HG03025 (cell line): ENCODE measurements around the gene SPIB.

Experiments
- ATAC-seq: cut with Tn5 transposase; IDR thresholded peaks from one replicate; pipeline ENCODE4 v1.9.1; 2021; ENCODE audit warnings: mild to moderate bottlenecking, moderate library complexity; ENCODE audit not compliant: unreplicated experiment, low FRiP score

Gene SPIB

DNA sequence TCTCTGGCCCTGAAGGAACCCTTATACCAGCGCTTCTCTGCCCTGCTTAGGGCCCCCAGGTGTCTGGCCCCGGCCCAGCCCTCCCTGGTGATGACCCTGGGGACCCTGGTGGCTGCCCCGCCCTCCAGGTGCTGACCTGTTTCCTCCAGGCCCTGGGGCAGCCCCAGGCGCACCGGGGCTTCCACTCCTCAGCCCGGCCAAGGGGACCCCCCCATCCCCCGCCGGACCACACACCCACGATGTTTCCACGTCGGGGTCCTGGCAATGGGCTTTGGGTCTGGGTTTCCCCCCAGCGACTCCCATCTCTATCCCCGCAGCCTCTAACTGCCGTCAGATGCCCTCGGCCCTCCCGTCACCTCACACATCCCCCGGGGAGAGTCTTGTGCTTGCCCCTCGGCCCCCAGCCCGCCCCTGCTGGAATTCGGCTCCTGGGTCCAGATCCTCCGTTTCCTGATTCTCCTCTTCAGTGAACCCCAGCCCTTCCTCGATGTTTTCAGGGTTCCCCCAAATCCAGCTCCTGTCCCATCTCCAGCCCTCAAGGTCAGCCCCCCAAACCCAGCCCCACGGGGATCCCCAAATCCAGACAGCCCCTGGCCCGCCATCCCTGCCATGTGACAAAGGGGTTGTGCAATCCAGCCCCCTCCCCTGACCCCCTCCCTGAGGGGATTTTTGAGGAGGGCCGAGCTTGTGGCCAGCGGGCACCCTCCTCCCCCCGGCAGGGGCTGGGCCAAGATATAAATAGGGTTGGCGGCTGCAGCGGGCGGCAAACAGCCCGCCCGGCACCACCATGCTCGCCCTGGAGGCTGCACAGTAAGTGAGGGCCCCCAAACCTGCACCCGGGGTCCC is at the start of gene SPIB:
Gene SPIB, plus strand, starts transcription at position 763 of the 846 bp plus-strand sequence. Its CDS starts 25 bp downstream, at position 788.
- ATAC-seq: no peak

DNA sequence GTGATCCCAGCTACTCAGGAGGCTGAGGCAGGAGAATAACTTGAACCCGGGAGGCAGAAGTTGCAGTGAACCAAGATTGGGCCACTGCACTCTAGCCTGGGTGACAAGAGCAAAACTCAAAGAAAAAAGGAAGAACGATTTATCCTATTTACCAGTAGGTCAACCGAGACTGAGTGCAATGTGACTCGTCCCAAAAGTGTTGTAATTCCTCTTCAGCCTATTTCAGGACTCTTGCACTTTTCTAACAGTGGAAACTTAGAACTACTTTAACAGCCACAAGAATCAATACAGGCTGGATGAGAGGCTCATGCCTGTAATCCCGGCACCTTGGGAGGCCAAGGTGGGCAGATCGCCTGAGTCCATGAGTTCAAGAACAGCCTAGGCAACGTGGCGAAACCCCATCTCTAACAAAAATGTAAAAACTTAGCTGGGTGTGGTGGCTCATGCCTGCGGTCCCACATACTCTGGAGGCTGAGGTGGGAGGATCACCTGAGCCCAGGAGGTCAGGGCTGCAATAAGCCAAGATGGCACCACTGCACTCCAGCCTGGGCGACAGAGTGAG is 46.7 kb upstream of the SPIB start:
- no peak for ATAC-seq

GRCh38 chr19:50376166-50377050 is 42.3 kb upstream of the SPIB start, which contains the start of gene NR1H2:
Gene NR1H2, plus strand, starts transcription at chr19:50376457. Its CDS starts 1,149 bp downstream, at chr19:50377606.
- ATAC-seq: peak; percentile 78

GRCh38 chr19:50377051-50377461 is 41.7 kb upstream of the SPIB start:
- no peak for ATAC-seq

DNA sequence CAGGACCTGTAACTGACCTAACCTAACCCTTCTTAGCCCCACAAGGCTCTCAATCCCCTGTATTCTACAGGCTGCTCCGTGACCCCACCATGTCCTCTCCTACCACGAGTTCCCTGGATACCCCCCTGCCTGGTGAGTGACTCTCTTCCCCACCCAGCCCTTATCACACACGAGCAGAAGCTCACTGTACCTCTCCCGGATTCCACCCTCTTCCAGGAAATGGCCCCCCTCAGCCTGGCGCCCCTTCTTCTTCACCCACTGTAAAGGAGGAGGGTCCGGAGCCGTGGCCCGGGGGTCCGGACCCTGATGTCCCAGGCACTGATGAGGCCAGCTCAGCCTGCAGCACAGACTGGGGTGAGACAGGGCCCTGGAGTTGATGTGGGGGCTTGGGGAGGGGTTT is 41.2 kb upstream of the SPIB start:
- no peak for ATAC-seq

DNA sequence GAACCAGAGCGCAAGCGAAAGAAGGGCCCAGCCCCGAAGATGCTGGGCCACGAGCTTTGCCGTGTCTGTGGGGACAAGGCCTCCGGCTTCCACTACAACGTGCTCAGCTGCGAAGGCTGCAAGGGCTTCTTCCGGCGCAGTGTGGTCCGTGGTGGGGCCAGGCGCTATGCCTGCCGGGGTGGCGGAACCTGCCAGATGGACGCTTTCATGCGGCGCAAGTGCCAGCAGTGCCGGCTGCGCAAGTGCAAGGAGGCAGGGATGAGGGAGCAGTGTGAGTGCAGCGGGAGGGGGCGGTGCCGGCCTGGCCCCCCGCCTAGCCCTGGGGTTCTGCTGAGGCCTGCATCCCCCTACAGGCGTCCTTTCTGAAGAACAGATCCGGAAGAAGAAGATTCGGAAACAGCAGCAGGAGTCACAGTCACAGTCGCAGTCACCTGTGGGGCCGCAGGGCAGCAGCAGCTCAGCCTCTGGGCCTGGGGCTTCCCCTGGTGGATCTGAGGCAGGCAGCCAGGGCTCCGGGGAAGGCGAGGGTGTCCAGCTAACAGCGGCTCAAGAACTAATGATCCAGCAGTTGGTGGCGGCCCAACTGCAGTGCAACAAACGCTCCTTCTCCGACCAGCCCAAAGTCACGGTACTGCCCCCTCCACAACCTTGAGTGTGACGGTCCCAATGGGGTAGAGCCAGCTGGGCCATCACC is 40.4 kb upstream of the SPIB start:
- no peak for ATAC-seq

DNA sequence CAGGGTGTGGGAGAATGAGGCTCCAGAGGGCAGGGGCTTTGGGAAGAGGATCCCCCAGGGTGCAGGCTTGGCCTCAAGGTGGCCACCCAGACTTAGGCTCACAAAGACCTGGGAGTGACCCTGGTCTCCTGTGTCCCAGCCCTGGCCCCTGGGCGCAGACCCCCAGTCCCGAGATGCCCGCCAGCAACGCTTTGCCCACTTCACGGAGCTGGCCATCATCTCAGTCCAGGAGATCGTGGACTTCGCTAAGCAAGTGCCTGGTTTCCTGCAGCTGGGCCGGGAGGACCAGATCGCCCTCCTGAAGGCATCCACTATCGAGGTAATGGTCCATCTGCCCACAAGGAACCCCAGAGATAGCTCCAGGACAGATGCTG is 39.9 kb upstream of the SPIB start:
- ATAC-seq: no peak

DNA sequence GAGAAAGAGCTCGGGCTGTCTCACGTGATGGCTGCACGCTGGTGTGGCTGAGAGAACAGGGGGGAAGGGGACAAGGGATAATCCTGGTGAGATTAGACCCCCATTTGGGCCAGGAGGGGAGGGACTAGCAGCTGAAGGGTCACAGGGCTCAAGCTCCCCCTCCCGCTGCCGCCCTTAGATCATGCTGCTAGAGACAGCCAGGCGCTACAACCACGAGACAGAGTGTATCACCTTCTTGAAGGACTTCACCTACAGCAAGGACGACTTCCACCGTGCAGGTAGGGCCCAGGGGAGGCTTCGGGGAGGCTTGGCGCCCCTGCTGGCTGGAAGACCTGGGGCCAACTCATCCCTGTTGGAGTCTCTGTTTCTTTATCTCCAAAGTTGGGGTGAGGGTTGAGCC is 39.1 kb upstream of the SPIB start:
- ATAC-seq: no peak

DNA sequence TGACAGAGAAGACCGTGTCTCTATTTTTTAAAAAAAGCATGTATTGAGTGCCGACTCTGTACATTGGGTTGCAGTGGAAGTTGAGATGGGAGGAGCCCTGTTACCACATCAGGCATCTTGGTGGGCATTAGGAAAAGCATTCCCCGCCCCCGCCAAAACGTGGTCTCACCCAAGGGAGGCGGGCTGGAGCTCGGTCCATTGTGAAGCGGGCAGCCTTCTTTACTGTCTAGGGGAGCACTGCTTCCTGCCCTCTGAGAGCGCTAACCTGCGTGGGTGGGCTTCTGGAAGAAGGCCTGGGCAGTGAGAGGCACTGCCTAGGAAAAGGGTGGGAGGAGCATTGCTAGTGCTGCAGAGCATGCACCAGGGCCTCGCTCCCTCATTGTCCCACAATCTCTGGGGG is 38.6 kb upstream of the SPIB start:
- ATAC-seq: no peak

GRCh38 chr19:50380751-50381151 is 38.0 kb upstream of the SPIB start:
- ATAC-seq: no peak

DNA sequence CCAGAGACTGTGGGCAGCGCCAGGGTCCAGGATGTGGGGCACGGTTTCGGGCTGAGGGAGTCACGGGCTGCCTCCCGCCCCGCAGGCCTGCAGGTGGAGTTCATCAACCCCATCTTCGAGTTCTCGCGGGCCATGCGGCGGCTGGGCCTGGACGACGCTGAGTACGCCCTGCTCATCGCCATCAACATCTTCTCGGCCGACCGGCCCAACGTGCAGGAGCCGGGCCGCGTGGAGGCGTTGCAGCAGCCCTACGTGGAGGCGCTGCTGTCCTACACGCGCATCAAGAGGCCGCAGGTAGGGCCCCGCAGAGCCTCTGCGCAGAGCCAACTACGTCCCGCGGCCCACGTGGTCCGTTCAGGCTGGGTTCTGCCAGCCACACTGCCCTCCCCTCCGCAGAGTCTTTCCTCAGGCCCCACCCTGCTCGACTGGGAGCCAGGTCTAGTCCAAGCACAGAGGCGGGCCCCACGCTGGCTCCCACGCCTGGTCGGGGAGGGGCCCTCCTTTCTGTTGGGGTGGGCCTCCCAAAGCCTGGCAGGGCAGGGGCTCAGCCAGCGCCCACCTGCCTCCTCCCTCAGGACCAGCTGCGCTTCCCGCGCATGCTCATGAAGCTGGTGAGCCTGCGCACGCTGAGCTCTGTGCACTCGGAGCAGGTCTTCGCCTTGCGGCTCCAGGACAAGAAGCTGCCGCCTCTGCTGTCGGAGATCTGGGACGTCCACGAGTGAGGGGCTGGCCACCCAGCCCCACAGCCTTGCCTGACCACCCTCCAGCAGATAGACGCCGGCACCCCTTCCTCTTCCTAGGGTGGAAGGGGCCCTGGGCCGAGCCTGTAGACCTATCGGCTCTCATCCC is 36.6 kb upstream of the SPIB start:
- ATAC-seq: no peak

- ATAC-seq: no peak
These were observed 35.5 kb upstream of the SPIB start for GRCh38 chr19:50383001-50383851.

DNA sequence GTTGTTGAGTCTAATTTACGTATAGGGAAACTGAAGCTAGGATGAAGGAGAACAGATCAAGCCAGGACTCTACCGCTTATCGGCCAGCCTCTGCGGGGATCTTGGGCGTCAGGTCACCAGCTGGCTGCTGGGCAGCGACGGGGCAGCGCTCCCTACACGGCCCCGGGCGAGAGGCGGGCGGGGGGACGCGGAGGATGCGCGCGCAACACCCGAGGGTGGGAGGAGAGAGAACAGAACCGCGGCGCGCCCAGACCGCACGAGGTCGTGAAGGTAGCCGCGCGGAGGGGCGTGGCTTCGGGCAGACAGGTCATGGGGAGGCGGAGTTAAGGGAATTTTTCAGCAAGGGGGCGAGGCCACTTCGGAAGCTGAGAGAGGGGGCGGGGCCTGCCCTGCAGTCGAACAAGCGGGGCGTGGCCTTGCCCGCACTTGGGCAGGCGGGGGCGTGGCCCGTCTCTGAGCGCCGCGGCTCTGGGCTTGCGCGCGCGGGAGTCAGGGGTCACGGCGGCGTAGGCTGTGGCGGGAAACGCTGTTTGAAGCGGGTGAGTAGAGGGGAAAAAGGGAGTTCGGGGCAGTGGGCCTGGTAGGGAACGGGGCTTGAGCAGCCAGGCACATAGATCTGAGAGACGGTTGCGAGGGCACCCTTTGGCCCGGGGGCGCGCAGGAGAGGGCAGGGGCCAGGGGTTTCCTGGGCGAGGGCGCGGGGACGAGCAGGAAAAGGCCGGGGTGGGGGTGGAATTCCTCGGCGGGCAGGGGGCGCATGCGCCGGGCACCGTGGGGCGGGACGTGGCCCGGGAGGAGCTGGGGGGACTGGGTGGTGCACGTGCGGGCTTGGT is 34.7 kb upstream of the SPIB start, which contains the start of gene POLD1:
Gene POLD1, plus strand, starts transcription at position 496 of the 833 bp plus-strand sequence. CDS start 14,505 bp downstream, outside the sequence.
- ATAC-seq: peak; percentile 78

- no peak for ATAC-seq
These were observed 33.8 kb upstream of the SPIB start for GRCh38 chr19:50384685-50385535.

- no peak for ATAC-seq
These were observed 31.4 kb upstream of the SPIB start for GRCh38 chr19:50387176-50387867.

DNA sequence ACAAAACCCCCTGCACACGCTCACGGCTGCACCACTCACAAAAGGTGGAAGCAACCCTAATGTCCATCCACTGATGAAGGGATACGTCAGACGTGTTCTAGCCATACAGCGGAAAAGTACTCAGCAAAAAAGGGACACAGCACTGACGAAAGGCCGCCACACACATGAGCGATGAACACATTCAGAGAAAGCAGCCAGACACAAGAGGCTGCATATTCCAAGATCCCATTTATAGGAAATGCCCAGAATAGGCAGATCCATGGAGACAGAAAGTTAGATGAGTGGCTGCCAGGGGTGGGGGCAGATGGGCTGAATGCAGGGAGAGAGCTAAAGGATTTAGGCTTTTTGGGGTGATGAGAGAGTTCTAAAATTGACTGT is 30.9 kb upstream of the SPIB start:
- no peak for ATAC-seq
